ENCODE results near the gene TBC1D14. TPM values are rescaled to one million over a fixed set of nuclear protein-coding genes. Genes with fewer than 3 reads are reported as not detected.

Gene TBC1D14
- total and polyA plus RNA-seq, 9 of the 15 experiments (the other 6 are each of a cell fraction or from before 2014, with no cell fraction given), result 2.1 to 59.6 (median 44.8) TPM

- no peaks in the 10 kb centered on the region for H3K79me2 ChIP-seq (ENCODE audit: control insufficient read depth, insufficient read depth, low read length)
- H2AFZ ChIP-seq (ENCODE audit: low read depth, low read length), result no peak overlapping the region
- intact Hi-C loops (cut with micrococcal nuclease) (loop anchor here (5.0 kb wide), 2 partner anchors 172 to 187 kb away; partner anchors contain the start of gene GRPEL1), in situ Hi-C loops (cut with MboI) (no loop called here)
- no peaks in the 10 kb centered on the region for H3K27me3 ChIP-seq (ENCODE audit: control insufficient read depth in 2 of 2, insufficient read depth in 2 of 2, low read length in 2 of 2)
- peaks cover 30 to 36% of the 10 kb centered on the region in 2 experiments for H3K4me1 ChIP-seq (replicated peaks in 1 of 2; ENCODE audit: control insufficient read depth in 2 of 2, insufficient read depth in 2 of 2, low read length in 2 of 2)
- ATAC-seq (no peak), DNase-seq (ENCODE audit: extremely low read depth in 1 of 4, low spot score in 3 of 4) (no peak), FAIRE-seq (no peak)
- no TSS peak for BruUV-seq (replicated peaks)
- no peaks in the 10 kb centered on the region for H3K9me1 ChIP-seq (ENCODE audit: control insufficient read depth, insufficient read depth, low read length)
- TF ChIP-seq ZNF134 (CRISPR knock-in tag; conservative IDR thresholded peaks at IDR 0.05) (no peak), CBX8 (IDR thresholded peaks at IDR 0.05; ENCODE audit: borderline replicate concordance, extremely low read depth, low read depth, low read length, poor library complexity, severe bottlenecking) (no peak), MXI1 (IDR thresholded peaks at IDR 0.05; ENCODE audit: low read depth, low read length) (no peak), FOSL1 (tag; conservative IDR thresholded peaks at IDR 0.05) (no peak), KDM5B (IDR thresholded peaks at IDR 0.05; ENCODE audit: insufficient replicate concordance, low read depth, low read length) (no peak), E2F3 (CRISPR knock-in tag; IDR thresholded peaks at IDR 0.05) (no peak), MYBL2 (IDR thresholded peaks at IDR 0.05; ENCODE audit: low read depth) (no peak), MYBL2 (CRISPR knock-in tag; IDR thresholded peaks at IDR 0.05; ENCODE audit: borderline replicate concordance) (no peak), FOXK1 (CRISPR knock-in tag; IDR thresholded peaks at IDR 0.05; ENCODE audit: borderline replicate concordance) (no peak)
- peak overlapping the region in 1 of 2 experiments; percentile 19; a peak in 1 of 4 replicates for H3K9ac ChIP-seq (ENCODE audit: insufficient read depth in 1 of 2, low read depth in 2 of 2, low read length in 2 of 2)
- no peak overlapping the region for H3K27ac ChIP-seq (ENCODE audit: extremely low read depth, low read depth, low read length)
- H3K36me3 ChIP-seq (ENCODE audit: control insufficient read depth, insufficient read depth, low read length), result no peaks in the 10 kb centered on the region
- H3K9me3 ChIP-seq (replicated peaks; ENCODE audit: control insufficient read depth, insufficient read depth, low read depth, low read length), result peaks cover 8% of the 10 kb centered on the region
- H3K4me2 ChIP-seq (ENCODE audit: insufficient read depth, low read length), result no peak overlapping the region
- ChIA-PET CTCF (ENCODE audit: low intra/inter-chr PET ratio) (interaction anchor here (0.6 kb wide), 1 partner anchor 15 kb away, joined by 3 read pairs; no protein-coding TSS in a partner anchor), POLR2A (interaction anchor here (0.9 to 3.8 kb wide), 3 partner anchors 8 to 14 kb away, joined by 6 to 20 read pairs (median 9); partner anchors contain the start of gene TBC1D14)
- H4K20me1 ChIP-seq (replicated peaks; ENCODE audit: control insufficient read depth, insufficient read depth, low read length), result no peaks in the 10 kb centered on the region
- whole genome bisulfite sequencing (ENCODE audit: insufficient coverage, low coverage, missing lambda C conversion rate), result 94% methylated on average over 27 of the region's 29 CpGs
- H3K4me3 ChIP-seq, result no peak overlapping the region
Measured at GRCh38 chr4:6894528-6895498, 14.8 kb upstream of the TBC1D14 start.

Measured in K562 (cell line).